BJ (cell line): ENCODE results near the gene FOSL2. TPM values are rescaled to one million over a fixed set of nuclear protein-coding genes. Genes with fewer than 3 reads are reported as not detected.

Source experiments
- CTCF ChIA-PET: fragments of 350-600 bp; formaldehyde crosslinking; extraction: SDS; loops from one replicate; lab custom pipeline; 2021; ENCODE audit warnings: antibody characterized with exemption, inconsistent platforms; lab: Yijun Ruan, JAX
- POLR2A ChIA-PET: fragments of 300-600 bp; sonication (Branson Sonifier 250); formaldehyde crosslinking; extraction: SDS; loops from one replicate; lab custom pipeline; 2021; ENCODE audit warnings: antibody characterized with exemption; lab: Charles Lee
- DNase-seq: peaks from one replicate; pipeline ENCODE4 v3.0.0-alpha.2; 2011; ENCODE audit warnings: low read depth
- H3K27me3 ChIP-seq: 2 replicates; pipeline ENCODE4 v1.6.0; 2011; ENCODE audit warnings: low read length; ENCODE audit not compliant: control insufficient read depth, insufficient read depth
- H3K36me3 ChIP-seq: 2 replicates; pipeline ENCODE4 v1.5.1; 2011; ENCODE audit warnings: low read length; ENCODE audit not compliant: control insufficient read depth, insufficient read depth
- H3K4me3 ChIP-seq: 2 replicates; pipeline ENCODE4 v1.5.1; 2011; ENCODE audit warnings: low read depth, mild to moderate bottlenecking, control low read depth, low read length
- polyA plus RNA-seq: library from polyadenylated mRNA; depleted of rRNA; stranded (reverse); fragments of >200 nt; gene quantifications from 2 replicates; pipeline ENCODE4 v1.2.3, GENCODE V29; 2011
- TF ChIP-seq, protein P1 (sequence below): IDR thresholded peaks from 2 replicates; pipeline ENCODE4 v1.5.1; 2011; ENCODE audit warnings: low read depth, mild to moderate bottlenecking, control low read depth, inconsistent platforms, low read length, moderate library complexity; ENCODE audit not compliant: insufficient read depth

FOSL2 gene
- polyA plus RNA-seq, 1 experiment = 52.5 TPM

GRCh38 chr2:28403370-28403956 lies 10.8 kb downstream of the FOSL2 start:
- Histone ChIP-seq H3K27me3 (no peaks in the 10 kb centered on the region), H3K36me3 (peaks cover 49% of the 10 kb centered on the region), H3K4me3 (no peak overlapping the region)
- DNase-seq = no peak
- TF ChIP-seq, protein P1, sequence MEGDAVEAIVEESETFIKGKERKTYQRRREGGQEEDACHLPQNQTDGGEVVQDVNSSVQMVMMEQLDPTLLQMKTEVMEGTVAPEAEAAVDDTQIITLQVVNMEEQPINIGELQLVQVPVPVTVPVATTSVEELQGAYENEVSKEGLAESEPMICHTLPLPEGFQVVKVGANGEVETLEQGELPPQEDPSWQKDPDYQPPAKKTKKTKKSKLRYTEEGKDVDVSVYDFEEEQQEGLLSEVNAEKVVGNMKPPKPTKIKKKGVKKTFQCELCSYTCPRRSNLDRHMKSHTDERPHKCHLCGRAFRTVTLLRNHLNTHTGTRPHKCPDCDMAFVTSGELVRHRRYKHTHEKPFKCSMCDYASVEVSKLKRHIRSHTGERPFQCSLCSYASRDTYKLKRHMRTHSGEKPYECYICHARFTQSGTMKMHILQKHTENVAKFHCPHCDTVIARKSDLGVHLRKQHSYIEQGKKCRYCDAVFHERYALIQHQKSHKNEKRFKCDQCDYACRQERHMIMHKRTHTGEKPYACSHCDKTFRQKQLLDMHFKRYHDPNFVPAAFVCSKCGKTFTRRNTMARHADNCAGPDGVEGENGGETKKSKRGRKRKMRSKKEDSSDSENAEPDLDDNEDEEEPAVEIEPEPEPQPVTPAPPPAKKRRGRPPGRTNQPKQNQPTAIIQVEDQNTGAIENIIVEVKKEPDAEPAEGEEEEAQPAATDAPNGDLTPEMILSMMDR = no peak
- ChIA-PET CTCF (interaction anchor here (1.1 to 3.7 kb wide), 4 partner anchors 329 to 700 kb away, joined by 3 to 14 read pairs (median 4); no protein-coding TSS in a partner anchor), POLR2A (interaction anchor here (1.1 kb wide), 1 partner anchor 669 kb away, joined by 8 read pairs; no protein-coding TSS in a partner anchor)

DNA sequence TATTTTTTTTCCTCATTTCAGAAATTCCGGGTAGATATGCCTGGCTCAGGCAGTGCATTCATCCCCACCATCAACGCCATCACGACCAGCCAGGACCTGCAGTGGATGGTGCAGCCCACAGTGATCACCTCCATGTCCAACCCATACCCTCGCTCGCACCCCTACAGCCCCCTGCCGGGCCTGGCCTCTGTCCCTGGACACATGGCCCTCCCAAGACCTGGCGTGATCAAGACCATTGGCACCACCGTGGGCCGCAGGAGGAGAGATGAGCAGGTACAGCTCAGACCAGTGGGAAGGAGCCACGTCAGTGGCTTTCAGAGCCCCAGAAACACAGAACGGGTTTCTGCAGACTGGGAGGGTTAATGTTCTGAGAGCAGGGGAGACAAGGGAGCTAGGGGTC lies 11.4 kb downstream of the FOSL2 start:
- no peak for DNase-seq
- CTCF ChIA-PET = interaction anchor here (1.1 to 3.7 kb wide), 3 partner anchors 329 to 681 kb away, joined by 3 to 14 read pairs (median 4); no protein-coding TSS in a partner anchor
- POLR2A ChIA-PET = no interaction called here
- peaks cover 55% of the 10 kb centered on the region for H3K36me3 ChIP-seq
- no peaks in the 10 kb centered on the region for H3K27me3 ChIP-seq
- TF ChIP-seq, protein P1 = no peak
- no peak overlapping the region for H3K4me3 ChIP-seq

DNA sequence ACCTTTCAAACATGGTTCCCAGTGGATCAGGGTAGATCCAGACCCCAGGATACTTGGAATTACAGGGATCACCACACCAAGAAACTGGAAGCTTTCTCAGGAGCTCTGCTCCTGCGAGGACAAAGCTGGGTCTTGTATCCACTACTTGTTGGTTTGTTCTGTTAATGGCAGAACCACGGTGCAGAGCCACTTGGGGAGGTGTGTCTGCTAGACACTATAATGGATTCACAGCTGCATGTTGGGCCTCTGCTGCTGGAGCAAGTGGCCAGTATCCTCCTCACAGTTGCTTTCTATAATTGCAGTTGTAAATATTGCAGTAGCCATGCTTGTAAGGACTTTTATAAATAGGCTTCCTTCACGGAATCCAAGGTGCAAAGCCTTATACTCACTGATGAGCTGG lies 12.9 kb downstream of the FOSL2 start:
- Histone ChIP-seq H3K27me3 (no peaks in the 10 kb centered on the region), H3K4me3 (no peak overlapping the region), H3K36me3 (peaks cover 61% of the 10 kb centered on the region)
- no peak for DNase-seq
- CTCF ChIA-PET = no interaction called here
- TF ChIP-seq, protein P1 = no peak
- POLR2A ChIA-PET = interaction anchor here (0.5 kb wide), 1 partner anchor 445 kb away, joined by 5 read pairs; no protein-coding TSS in a partner anchor

- TF ChIP-seq, protein P1 = no peak
- peaks cover 62% of the 10 kb centered on the region for H3K36me3 ChIP-seq
- H3K4me3 ChIP-seq = no peak overlapping the region
- DNase-seq = no peak
- no peaks in the 10 kb centered on the region for H3K27me3 ChIP-seq
- ChIA-PET POLR2A (interaction anchor here (0.5 kb wide), 2 partner anchors 144 to 446 kb away, joined by 5 to 10 read pairs; no protein-coding TSS in a partner anchor), CTCF (no interaction called here)
Measured at GRCh38 chr2:28406276-28407096, 13.8 kb downstream of the FOSL2 start.
